ENCODE measurements around the gene ZNF688.
"Not testable (repeated sequence)": the region's sequence is repeated elsewhere in the genome, so short reads cannot be mapped to it uniquely, and the experiment has no call there.

The ZNF688 gene

GRCh38 chr16:30557707-30557956 is 13.9 kb downstream of the ZNF688 start:
- no peak for DNase-seq (ENCODE audit: low read depth)

GRCh38 chr16:30556125-30556473 is 15.4 kb downstream of the ZNF688 start:
- DNase-seq (ENCODE audit: low read depth): no peak

- no peak for DNase-seq (ENCODE audit: low read depth)
These were observed 16.0 kb downstream of the ZNF688 start for GRCh38 chr16:30555315-30556124.

- DNase-seq (ENCODE audit: low read depth): no peak
These were observed 16.8 kb downstream of the ZNF688 start for GRCh38 chr16:30554557-30555314.

GRCh38 chr16:30553393-30553899 is 18.1 kb downstream of the ZNF688 start:
- DNase-seq (ENCODE audit: low read depth): no peak

- DNase-seq (ENCODE audit: low read depth): no peak
These were observed 18.6 kb downstream of the ZNF688 start for GRCh38 chr16:30552956-30553355.

- no peak for DNase-seq (ENCODE audit: low read depth)
These were observed 19.7 kb downstream of the ZNF688 start for GRCh38 chr16:30551781-30552180.

- DNase-seq (ENCODE audit: low read depth): no peak
These were observed 22.9 kb downstream of the ZNF688 start for GRCh38 chr16:30548416-30549253.

- DNase-seq (ENCODE audit: low read depth): no peak
These were observed 25.4 kb downstream of the ZNF688 start for GRCh38 chr16:30546115-30546514.

GRCh38 chr16:30543067-30543466 is 28.4 kb downstream of the ZNF688 start:
- no peak for DNase-seq (ENCODE audit: low read depth)

GRCh38 chr16:30541502-30542329 is 29.8 kb downstream of the ZNF688 start:
- peak; percentile 76 for DNase-seq (ENCODE audit: low read depth)

GRCh38 chr16:30540916-30541464 is 30.5 kb downstream of the ZNF688 start:
- not testable (repeated sequence) for DNase-seq (ENCODE audit: low read depth)

GRCh38 chr16:30539986-30540526 is 31.5 kb downstream of the ZNF688 start:
- not testable (repeated sequence) for DNase-seq (ENCODE audit: low read depth)

- no peak for DNase-seq (ENCODE audit: low read depth)
These were observed 32.2 kb downstream of the ZNF688 start for GRCh38 chr16:30539000-30539964.

- not testable (repeated sequence) for DNase-seq (ENCODE audit: low read depth)
These were observed 35.0 kb downstream of the ZNF688 start for GRCh38 chr16:30536391-30537024.

GRCh38 chr16:30535777-30536190 is 35.7 kb downstream of the ZNF688 start:
- peak; percentile 63 for DNase-seq (ENCODE audit: low read depth)

- DNase-seq (ENCODE audit: low read depth): no peak
These were observed 36.3 kb downstream of the ZNF688 start for GRCh38 chr16:30535106-30535776.

- DNase-seq (ENCODE audit: low read depth): peak; percentile 67
These were observed 37.0 kb downstream of the ZNF688 start, which contains the start of gene ZNF747 for GRCh38 chr16:30534368-30535105. ZNF747 (minus strand) TSS chr16:30534858; CDS start chr16:30534679, 179 bp downstream.

Measured in stromal cell of bone marrow (primary cell).